Activated naive CD4-positive, alpha-beta T cell treated with anti-CD3 and anti-CD28 coated beads for 36 hours (primary cell): ENCODE measurements around the gene GRB14. TPM values are rescaled to one million over a fixed set of nuclear protein-coding genes. Genes with fewer than 3 reads are reported as not detected.
"Not testable (repeated sequence)": the region's sequence is repeated elsewhere in the genome, so short reads cannot be mapped to it uniquely, and the experiment has no call there.

Experiments
- CTCF ChIA-PET: fragments of 350-600 bp; sonication (Branson Sonifier 250); formaldehyde crosslinking; loops from one replicate; lab custom pipeline; 2021; ENCODE audit warnings: antibody characterized with exemption; lab: Charles Lee
- DNase-seq: peaks from one replicate; pipeline ENCODE4 v3.0.0-alpha.2; 2020
- H3K27ac Mint-ChIP-seq: one replicate; pipeline ENCODE4 v1.8.0; 2021; ENCODE audit warnings: mild to moderate bottlenecking, mixed read lengths
- H3K27me3 Mint-ChIP-seq: one replicate; pipeline ENCODE4 v1.8.0; 2021; ENCODE audit warnings: low read depth, mixed read lengths
- H3K36me3 Mint-ChIP-seq: one replicate; pipeline ENCODE4 v1.8.0; 2021; ENCODE audit warnings: low read depth, mixed read lengths
- H3K4me1 Mint-ChIP-seq: one replicate; pipeline ENCODE4 v1.8.0; 2021; ENCODE audit warnings: low read depth, mixed read lengths
- H3K4me3 Mint-ChIP-seq: one replicate; pipeline ENCODE4 v1.8.0; 2021; ENCODE audit warnings: mild to moderate bottlenecking, moderate library complexity, mixed read lengths
- H3K9me3 Mint-ChIP-seq: one replicate; pipeline ENCODE4 v1.8.0; 2021; ENCODE audit warnings: mixed read lengths
- intact Hi-C: fragments of 100-400 bp; cut with micrococcal nuclease; formaldehyde crosslinking; loops from one replicate; pipeline ENCODE4 v1.15.1; 2023
- total RNA-seq, 2 experiments: library from RNA; stranded (reverse); gene quantifications; one replicate each; pipeline ENCODE4 v1.2.3, GENCODE V29; 2021

Gene GRB14
- total RNA-seq, 2 experiments from 2014 or later, result not detected

DNA sequence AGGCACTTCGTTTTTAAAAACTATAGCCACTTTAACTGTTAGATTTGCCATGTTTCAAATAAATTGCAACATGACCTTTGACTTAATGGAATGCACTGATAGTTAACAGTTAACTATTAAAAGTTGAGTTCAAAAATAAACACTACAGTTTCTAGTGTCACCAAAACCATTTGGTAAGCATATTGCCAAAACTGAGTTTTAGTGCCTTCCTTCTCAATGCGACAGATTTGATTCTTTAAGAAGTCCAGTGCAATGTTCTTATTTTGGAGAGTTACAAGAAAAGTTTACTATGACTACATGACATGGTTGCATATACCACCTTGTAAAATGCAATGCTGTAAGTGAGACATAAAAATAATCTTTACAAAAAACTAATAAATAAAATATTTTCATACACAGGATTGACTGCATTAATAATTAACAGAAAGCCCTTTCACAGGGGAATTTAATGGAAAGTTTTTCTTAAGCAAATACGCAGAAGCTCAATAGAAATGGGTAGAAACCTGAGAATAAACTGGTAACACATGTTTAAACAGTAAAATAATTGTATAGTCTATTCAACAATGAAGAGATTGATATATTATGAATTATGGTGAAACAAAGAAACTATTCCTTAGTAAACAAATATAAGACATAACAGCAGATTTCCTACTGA is 53.8 kb downstream of the GRB14 start:
- no peak overlapping the region for H3K4me3 Mint-ChIP-seq
- H3K27me3 Mint-ChIP-seq, result no peaks in the 10 kb centered on the region
- intact Hi-C loops, result no loop called here
- no peaks in the 10 kb centered on the region for H3K9me3 Mint-ChIP-seq
- CTCF ChIA-PET, result interaction anchor here (1.5 kb wide), 1 partner anchor 150 kb away, joined by 3 read pairs; no protein-coding TSS in a partner anchor
- no peaks in the 10 kb centered on the region for H3K36me3 Mint-ChIP-seq
- no peak for DNase-seq
- H3K27ac Mint-ChIP-seq, result no peak overlapping the region
- H3K4me1 Mint-ChIP-seq, result no peaks in the 10 kb centered on the region

DNA sequence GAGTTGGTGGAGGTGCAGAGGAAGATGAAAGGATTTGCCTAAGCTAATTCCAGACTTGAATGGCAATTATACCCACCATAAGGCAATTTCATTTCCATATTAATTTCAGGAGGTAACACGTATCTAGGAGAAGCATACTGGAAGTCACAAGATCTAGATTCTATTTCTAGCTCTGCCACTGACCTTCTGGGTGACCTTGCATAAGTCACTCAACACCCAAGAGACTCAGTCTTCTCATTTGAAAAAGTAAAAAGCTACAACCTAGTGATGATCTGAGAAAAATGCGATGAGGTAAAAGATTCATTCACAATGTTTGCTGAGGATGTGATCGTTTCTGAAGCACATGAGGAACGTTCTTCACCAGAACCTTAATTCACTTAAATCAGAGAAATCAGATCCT is 55.9 kb downstream of the GRB14 start:
- no peaks in the 10 kb centered on the region for H3K9me3 Mint-ChIP-seq
- no peaks in the 10 kb centered on the region for H3K27me3 Mint-ChIP-seq
- DNase-seq, result no peak
- intact Hi-C loops, result no loop called here
- no peaks in the 10 kb centered on the region for H3K4me1 Mint-ChIP-seq
- no peak overlapping the region for H3K27ac Mint-ChIP-seq
- H3K4me3 Mint-ChIP-seq, result no peak overlapping the region
- CTCF ChIA-PET, result no interaction called here
- H3K36me3 Mint-ChIP-seq, result no peaks in the 10 kb centered on the region

DNA sequence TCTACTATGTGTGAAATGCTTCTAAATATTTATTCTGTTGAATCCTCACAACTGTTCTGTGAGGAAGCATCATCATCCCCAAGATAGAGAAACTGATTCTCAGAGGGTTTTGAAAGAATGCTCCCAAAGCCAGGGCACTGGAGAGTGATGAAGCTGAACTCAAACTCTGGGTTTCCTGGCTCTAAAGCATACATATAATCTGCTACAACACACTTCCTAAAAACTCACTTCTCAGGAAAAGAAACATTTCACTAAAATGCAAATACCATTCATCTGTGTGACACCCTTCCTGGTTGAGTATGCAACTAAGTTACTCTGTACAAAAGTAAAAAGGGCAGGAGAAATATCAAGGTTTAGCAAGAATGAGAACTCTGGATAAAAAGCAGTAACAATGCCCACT is 58.6 kb downstream of the GRB14 start:
- no peak for DNase-seq
- Mint-ChIP-seq H3K27ac (no peak overlapping the region), H3K4me3 (no peak overlapping the region), H3K4me1 (no peaks in the 10 kb centered on the region), H3K27me3 (no peaks in the 10 kb centered on the region), H3K36me3 (no peaks in the 10 kb centered on the region), H3K9me3 (no peaks in the 10 kb centered on the region)
- intact Hi-C loops, result no loop called here
- CTCF ChIA-PET, result no interaction called here

DNA sequence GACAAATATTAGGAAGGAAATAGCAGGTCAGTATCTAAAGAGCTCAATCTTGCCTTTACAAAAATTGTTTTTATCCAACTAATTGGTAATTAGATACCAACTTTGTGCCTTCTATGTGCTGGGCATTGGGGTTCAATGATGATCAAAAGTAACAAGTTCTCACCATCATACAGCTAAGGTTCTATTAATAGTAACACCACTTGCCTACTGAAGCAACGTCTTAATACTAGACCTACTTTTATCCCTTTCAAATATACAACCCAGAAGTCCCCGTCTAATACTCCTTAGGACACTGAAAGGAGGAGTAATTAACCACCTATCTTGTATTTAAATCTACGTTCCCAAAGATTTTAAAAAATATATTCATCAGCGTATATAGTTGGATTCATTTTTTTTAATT is 59.3 kb downstream of the GRB14 start:
- H3K4me1 Mint-ChIP-seq, result no peaks in the 10 kb centered on the region
- intact Hi-C loops, result loop anchor here (2.0 kb wide), 1 partner anchor 155 kb away; no protein-coding TSS in a partner anchor
- no peaks in the 10 kb centered on the region for H3K36me3 Mint-ChIP-seq
- CTCF ChIA-PET, result interaction anchor here (0.8 to 0.9 kb wide), 3 partner anchors 9 to 1385 kb away, joined by 3 read pairs; no protein-coding TSS in a partner anchor
- DNase-seq, result no peak
- H3K4me3 Mint-ChIP-seq, result no peak overlapping the region
- H3K27me3 Mint-ChIP-seq, result no peaks in the 10 kb centered on the region
- no peaks in the 10 kb centered on the region for H3K9me3 Mint-ChIP-seq
- H3K27ac Mint-ChIP-seq, result no peak overlapping the region

DNA sequence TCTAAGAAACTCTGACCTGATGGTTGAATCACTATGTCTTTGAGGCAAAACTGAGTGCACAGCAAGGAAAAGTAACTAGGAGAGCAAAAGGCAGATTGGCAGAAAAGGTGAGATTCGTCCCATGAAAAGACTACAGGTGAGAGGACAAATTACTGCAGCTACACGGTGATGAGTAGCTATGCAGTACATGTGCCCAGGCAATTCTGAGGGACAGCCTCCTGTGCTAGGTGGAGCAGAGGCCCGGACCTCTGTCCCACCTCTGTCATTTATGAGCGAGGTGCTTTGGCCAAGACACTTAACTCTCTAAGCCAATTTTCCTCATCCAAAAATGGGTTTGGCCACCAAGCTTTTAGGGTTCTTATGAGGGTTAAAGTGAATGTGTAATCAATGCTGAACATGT is 59.9 kb downstream of the GRB14 start:
- CTCF ChIA-PET, result interaction anchor here (0.8 to 0.9 kb wide), 3 partner anchors 10 to 1385 kb away, joined by 3 read pairs; no protein-coding TSS in a partner anchor
- DNase-seq, result no peak
- no peaks in the 10 kb centered on the region for H3K36me3 Mint-ChIP-seq
- intact Hi-C loops, result loop anchor here (2.0 kb wide), 1 partner anchor 155 kb away; no protein-coding TSS in a partner anchor
- no peaks in the 10 kb centered on the region for H3K4me1 Mint-ChIP-seq
- no peaks in the 10 kb centered on the region for H3K9me3 Mint-ChIP-seq
- H3K4me3 Mint-ChIP-seq, result no peak overlapping the region
- H3K27ac Mint-ChIP-seq, result no peak overlapping the region
- H3K27me3 Mint-ChIP-seq, result no peaks in the 10 kb centered on the region

DNA sequence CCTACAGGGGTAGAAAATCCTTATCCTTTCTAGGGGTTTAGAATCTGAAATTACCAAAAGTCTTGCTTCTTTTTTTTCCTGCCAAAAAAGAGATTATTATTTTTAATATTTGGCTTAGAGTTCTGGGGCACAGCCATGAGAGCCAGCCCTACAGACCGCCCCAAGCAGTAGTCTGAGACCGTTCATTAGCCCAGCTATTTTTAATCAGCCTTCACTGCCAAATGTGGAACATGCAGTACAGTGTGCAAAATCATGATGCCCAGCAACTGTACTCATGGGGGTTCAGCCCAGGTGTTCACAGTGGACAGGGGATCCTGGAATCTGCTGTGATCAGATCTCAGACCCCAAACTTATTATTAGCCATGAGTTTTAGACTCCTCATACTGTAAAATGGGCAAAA is 60.4 kb downstream of the GRB14 start:
- Mint-ChIP-seq H3K4me3 (no peak overlapping the region), H3K4me1 (no peaks in the 10 kb centered on the region), H3K27ac (no peak overlapping the region), H3K36me3 (no peaks in the 10 kb centered on the region), H3K9me3 (no peaks in the 10 kb centered on the region), H3K27me3 (no peaks in the 10 kb centered on the region)
- DNase-seq, result no peak
- CTCF ChIA-PET, result interaction anchor here (0.7 to 1.1 kb wide), 4 partner anchors 10 to 159 kb away, joined by 3 to 9 read pairs (median 4); no protein-coding TSS in a partner anchor
- intact Hi-C loops, result loop anchor here (1.0 to 2.0 kb wide), 2 partner anchors 39 to 156 kb away; no protein-coding TSS in a partner anchor

DNA sequence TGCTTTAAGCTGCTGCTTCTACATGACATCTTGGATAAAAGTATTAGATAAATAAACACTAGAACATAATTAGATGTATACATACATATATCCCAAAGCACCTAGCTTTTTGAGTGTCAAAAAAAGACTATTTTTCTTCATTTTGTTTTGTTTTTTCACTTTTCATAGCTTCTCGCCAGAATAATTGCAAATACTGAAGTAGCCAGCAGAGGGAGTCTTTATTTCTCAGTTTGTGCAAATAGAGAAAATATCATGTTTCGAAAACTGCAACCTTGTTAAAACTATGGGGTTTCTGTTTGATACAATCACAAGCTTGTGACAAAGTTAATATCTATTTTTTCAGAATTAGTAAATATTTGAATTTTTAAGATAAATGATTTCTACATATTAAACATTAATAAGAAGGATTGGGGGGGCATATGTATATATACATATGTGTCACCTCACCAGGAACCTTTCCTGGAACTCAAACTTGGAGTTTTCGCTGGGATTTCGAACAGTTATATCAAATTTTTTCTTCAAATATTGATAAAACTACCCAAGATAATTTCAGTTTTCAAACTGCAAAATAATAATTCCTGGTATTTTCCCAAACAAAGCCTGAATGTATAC is 61.0 kb downstream of the GRB14 start:
- H3K27ac Mint-ChIP-seq, result no peak overlapping the region
- no peak overlapping the region for H3K4me3 Mint-ChIP-seq
- intact Hi-C loops, result loop anchor here (1.0 to 2.0 kb wide), 2 partner anchors 40 to 157 kb away; no protein-coding TSS in a partner anchor
- H3K4me1 Mint-ChIP-seq, result no peaks in the 10 kb centered on the region
- CTCF ChIA-PET, result interaction anchor here (0.6 to 1.1 kb wide), 6 partner anchors 14 to 1967 kb away, joined by 3 to 9 read pairs (median 3); no protein-coding TSS in a partner anchor
- H3K9me3 Mint-ChIP-seq, result no peaks in the 10 kb centered on the region
- no peaks in the 10 kb centered on the region for H3K27me3 Mint-ChIP-seq
- no peak for DNase-seq
- H3K36me3 Mint-ChIP-seq, result no peaks in the 10 kb centered on the region

DNA sequence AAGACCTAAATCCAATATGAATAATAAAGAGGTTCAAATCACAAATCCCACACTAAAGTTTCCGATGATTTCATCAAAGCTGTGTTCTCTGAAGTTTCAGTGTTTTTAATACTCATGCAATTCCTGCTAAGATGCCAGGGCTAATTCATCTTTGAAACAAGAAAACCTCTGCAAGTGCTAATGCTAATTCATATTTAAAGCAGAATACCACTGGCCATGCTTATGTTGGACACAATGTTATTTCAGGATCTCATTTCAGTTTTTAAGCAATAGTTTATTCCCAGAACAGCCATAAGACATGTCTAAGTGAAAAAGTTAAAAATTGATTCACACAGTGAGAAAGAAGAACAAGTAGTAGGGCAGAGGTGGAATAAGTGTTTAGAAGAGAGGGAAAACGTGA is 62.8 kb downstream of the GRB14 start:
- no peaks in the 10 kb centered on the region for H3K36me3 Mint-ChIP-seq
- H3K27me3 Mint-ChIP-seq, result no peaks in the 10 kb centered on the region
- no peaks in the 10 kb centered on the region for H3K4me1 Mint-ChIP-seq
- no peak overlapping the region for H3K4me3 Mint-ChIP-seq
- intact Hi-C loops, result no loop called here
- CTCF ChIA-PET, result no interaction called here
- no peak overlapping the region for H3K27ac Mint-ChIP-seq
- no peaks in the 10 kb centered on the region for H3K9me3 Mint-ChIP-seq
- no peak for DNase-seq

DNA sequence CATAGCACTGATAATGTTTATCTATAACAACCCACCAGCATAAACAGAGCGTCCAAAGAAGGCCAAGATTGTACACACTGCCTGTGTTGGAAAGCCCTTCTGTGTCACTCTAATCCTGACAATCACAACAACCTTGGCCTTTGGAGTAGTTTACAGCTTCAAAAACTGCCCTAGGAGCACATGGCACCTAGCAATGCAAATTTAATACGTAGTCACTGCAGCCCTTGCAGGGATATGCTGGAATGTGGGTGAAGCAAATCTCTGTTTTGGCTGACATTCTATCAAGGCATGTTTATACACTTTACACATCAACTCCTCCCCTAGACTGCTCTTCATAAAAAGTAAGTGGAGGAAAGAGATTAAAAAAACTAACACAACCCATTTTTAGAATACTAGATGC is 66.8 kb downstream of the GRB14 start:
- no peak overlapping the region for H3K4me3 Mint-ChIP-seq
- intact Hi-C loops, result no loop called here
- H3K36me3 Mint-ChIP-seq, result no peaks in the 10 kb centered on the region
- H3K27ac Mint-ChIP-seq, result no peak overlapping the region
- no peaks in the 10 kb centered on the region for H3K27me3 Mint-ChIP-seq
- H3K4me1 Mint-ChIP-seq, result no peaks in the 10 kb centered on the region
- no peaks in the 10 kb centered on the region for H3K9me3 Mint-ChIP-seq
- CTCF ChIA-PET, result no interaction called here
- no peak for DNase-seq

DNA sequence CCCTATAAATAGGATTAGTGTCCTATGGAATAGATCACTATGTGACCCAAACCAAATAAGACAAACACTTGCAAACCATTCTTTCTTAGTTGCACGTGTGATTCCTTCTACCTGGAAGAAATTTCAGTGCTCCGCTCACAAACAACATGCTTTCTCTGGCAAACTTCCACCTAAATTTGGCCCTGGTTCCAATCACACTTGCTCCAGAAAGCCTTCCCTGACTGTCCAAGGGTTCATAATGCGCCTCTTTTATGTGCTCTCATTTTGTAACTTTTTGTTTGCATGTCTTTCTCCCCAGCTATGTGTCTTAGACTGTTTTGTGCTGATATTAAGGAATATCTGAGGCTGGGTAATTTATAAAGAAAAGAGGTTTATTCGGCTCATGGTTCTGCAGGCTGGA is 69.8 kb downstream of the GRB14 start:
- Mint-ChIP-seq H3K27me3 (no peaks in the 10 kb centered on the region), H3K9me3 (no peaks in the 10 kb centered on the region), H3K4me3 (no peak overlapping the region), H3K4me1 (no peaks in the 10 kb centered on the region), H3K36me3 (no peaks in the 10 kb centered on the region), H3K27ac (no peak overlapping the region)
- CTCF ChIA-PET, result no interaction called here
- intact Hi-C loops, result no loop called here
- no peak for DNase-seq

DNA sequence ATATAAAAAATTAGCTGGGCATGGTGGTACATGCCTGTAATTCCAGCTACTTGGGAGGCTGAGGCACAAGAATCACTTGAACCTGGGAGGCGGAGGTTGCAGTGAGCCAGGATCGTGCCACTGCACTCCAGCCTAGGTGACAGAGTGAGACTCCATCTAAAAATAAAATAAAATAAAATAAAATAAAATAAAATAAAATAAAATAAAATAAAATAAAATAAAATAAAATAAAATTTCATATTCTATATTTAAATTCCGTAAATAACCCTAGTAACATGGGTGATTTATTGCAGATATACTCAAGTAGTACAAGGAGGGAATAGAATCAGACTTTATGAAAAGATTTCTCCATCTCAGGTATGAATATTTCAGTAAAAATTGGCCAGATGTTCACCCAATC is 71.6 kb downstream of the GRB14 start:
- intact Hi-C loops, DNase-seq, H3K4me3 Mint-ChIP-seq, H3K27me3 Mint-ChIP-seq, H3K9me3 Mint-ChIP-seq, CTCF ChIA-PET, H3K4me1 Mint-ChIP-seq, H3K36me3 Mint-ChIP-seq, H3K27ac Mint-ChIP-seq: not testable (repeated sequence)

DNA sequence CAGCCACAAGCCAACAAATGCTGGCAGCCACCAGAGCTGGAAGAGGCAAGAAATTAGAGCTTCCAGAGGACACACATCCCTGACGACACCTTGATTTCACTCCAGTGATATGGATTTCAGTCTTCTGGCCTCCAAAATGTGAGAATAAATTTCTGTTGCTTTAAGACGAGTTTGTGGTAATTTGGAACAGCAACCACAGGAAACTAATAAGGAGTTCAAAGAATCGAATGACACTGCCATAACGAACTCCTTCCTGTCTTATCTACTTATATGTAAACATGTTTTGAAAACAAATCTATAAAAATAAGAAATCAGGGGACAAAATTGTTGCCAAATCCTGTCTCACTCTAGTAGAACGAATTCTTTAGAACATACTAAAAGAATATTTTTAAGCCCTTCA is 75.8 kb downstream of the GRB14 start:
- intact Hi-C loops, result no loop called here
- H3K4me3 Mint-ChIP-seq, result no peak overlapping the region
- CTCF ChIA-PET, result interaction anchor here (0.8 to 0.9 kb wide), 2 partner anchors 15 to 35 kb away, joined by 3 read pairs; no protein-coding TSS in a partner anchor
- no peak for DNase-seq
- no peak overlapping the region for H3K27ac Mint-ChIP-seq
- no peaks in the 10 kb centered on the region for H3K27me3 Mint-ChIP-seq
- no peaks in the 10 kb centered on the region for H3K4me1 Mint-ChIP-seq
- H3K9me3 Mint-ChIP-seq, result peaks cover 2% of the 10 kb centered on the region
- H3K36me3 Mint-ChIP-seq, result no peaks in the 10 kb centered on the region
